ENCODE measurements around the gene EIF4G3.

The EIF4G3 gene

GRCh38 chr1:21037091-21037490 lies 139.6 kb downstream of the EIF4G3 start:
- Histone ChIP-seq H3K4me2 (ENCODE audit: low read length) (no peak overlapping the region), H3K4me1 (no peaks in the 10 kb centered on the region), H3K9ac (no peak overlapping the region), H3K36me3 (ENCODE audit: control insufficient read depth, insufficient read depth, low read length) (no peaks in the 10 kb centered on the region), H3K27ac (no peak overlapping the region), H3K4me3 (ENCODE audit: low read depth, low read length) (no peak overlapping the region), H3K27me3 (ENCODE audit: control insufficient read depth, insufficient read depth, low read length) (no peaks in the 10 kb centered on the region), H3K79me2 (peaks cover 14% of the 10 kb centered on the region), H2AFZ (no peak overlapping the region), H3K9me3 (ENCODE audit: control insufficient read depth, low read length) (no peaks in the 10 kb centered on the region)
- TF ChIP-seq, protein P1, sequence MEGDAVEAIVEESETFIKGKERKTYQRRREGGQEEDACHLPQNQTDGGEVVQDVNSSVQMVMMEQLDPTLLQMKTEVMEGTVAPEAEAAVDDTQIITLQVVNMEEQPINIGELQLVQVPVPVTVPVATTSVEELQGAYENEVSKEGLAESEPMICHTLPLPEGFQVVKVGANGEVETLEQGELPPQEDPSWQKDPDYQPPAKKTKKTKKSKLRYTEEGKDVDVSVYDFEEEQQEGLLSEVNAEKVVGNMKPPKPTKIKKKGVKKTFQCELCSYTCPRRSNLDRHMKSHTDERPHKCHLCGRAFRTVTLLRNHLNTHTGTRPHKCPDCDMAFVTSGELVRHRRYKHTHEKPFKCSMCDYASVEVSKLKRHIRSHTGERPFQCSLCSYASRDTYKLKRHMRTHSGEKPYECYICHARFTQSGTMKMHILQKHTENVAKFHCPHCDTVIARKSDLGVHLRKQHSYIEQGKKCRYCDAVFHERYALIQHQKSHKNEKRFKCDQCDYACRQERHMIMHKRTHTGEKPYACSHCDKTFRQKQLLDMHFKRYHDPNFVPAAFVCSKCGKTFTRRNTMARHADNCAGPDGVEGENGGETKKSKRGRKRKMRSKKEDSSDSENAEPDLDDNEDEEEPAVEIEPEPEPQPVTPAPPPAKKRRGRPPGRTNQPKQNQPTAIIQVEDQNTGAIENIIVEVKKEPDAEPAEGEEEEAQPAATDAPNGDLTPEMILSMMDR (IDR thresholded peaks at IDR 0.05) = no peak

GRCh38 chr1:21035794-21036193 lies 140.9 kb downstream of the EIF4G3 start:
- no peak overlapping the region for H3K4me3 ChIP-seq (ENCODE audit: low read depth, low read length)
- no peaks in the 10 kb centered on the region for H3K4me1 ChIP-seq
- H2AFZ ChIP-seq = no peak overlapping the region
- TF ChIP-seq, protein P1 (IDR thresholded peaks at IDR 0.05) = no peak
- H3K27ac ChIP-seq = no peak overlapping the region
- H3K4me2 ChIP-seq (ENCODE audit: low read length) = no peak overlapping the region
- H3K79me2 ChIP-seq = peaks cover 11% of the 10 kb centered on the region
- no peaks in the 10 kb centered on the region for H3K9me3 ChIP-seq (ENCODE audit: control insufficient read depth, low read length)
- H3K9ac ChIP-seq = no peak overlapping the region
- H3K36me3 ChIP-seq (ENCODE audit: control insufficient read depth, insufficient read depth, low read length) = no peaks in the 10 kb centered on the region
- no peaks in the 10 kb centered on the region for H3K27me3 ChIP-seq (ENCODE audit: control insufficient read depth, insufficient read depth, low read length)

- Histone ChIP-seq H2AFZ (no peak overlapping the region), H3K79me2 (peaks cover 8% of the 10 kb centered on the region), H3K27ac (no peak overlapping the region), H3K4me1 (no peaks in the 10 kb centered on the region), H3K9ac (no peak overlapping the region), H3K36me3 (ENCODE audit: control insufficient read depth, insufficient read depth, low read length) (no peaks in the 10 kb centered on the region), H3K9me3 (ENCODE audit: control insufficient read depth, low read length) (no peaks in the 10 kb centered on the region), H3K4me2 (ENCODE audit: low read length) (no peak overlapping the region), H3K27me3 (ENCODE audit: control insufficient read depth, insufficient read depth, low read length) (no peaks in the 10 kb centered on the region), H3K4me3 (ENCODE audit: low read depth, low read length) (no peak overlapping the region)
- TF ChIP-seq, protein P1 (IDR thresholded peaks at IDR 0.05) = no peak
These were observed 141.7 kb downstream of the EIF4G3 start for GRCh38 chr1:21034725-21035628.

- H3K79me2 ChIP-seq = peaks cover 5% of the 10 kb centered on the region
- H3K4me2 ChIP-seq (ENCODE audit: low read length) = no peak overlapping the region
- H3K27me3 ChIP-seq (ENCODE audit: control insufficient read depth, insufficient read depth, low read length) = no peaks in the 10 kb centered on the region
- TF ChIP-seq, protein P1 (IDR thresholded peaks at IDR 0.05) = no peak
- H3K9me3 ChIP-seq (ENCODE audit: control insufficient read depth, low read length) = no peaks in the 10 kb centered on the region
- H3K27ac ChIP-seq = no peak overlapping the region
- no peak overlapping the region for H2AFZ ChIP-seq
- no peaks in the 10 kb centered on the region for H3K4me1 ChIP-seq
- H3K36me3 ChIP-seq (ENCODE audit: control insufficient read depth, insufficient read depth, low read length) = no peaks in the 10 kb centered on the region
- no peak overlapping the region for H3K4me3 ChIP-seq (ENCODE audit: low read depth, low read length)
- no peak overlapping the region for H3K9ac ChIP-seq
These were observed 144.0 kb downstream of the EIF4G3 start for GRCh38 chr1:21032741-21033140.

- no peaks in the 10 kb centered on the region for H3K79me2 ChIP-seq
- H2AFZ ChIP-seq = no peak overlapping the region
- TF ChIP-seq, protein P1 (IDR thresholded peaks at IDR 0.05) = no peak
- no peaks in the 10 kb centered on the region for H3K27me3 ChIP-seq (ENCODE audit: control insufficient read depth, insufficient read depth, low read length)
- no peak overlapping the region for H3K4me2 ChIP-seq (ENCODE audit: low read length)
- no peak overlapping the region for H3K9ac ChIP-seq
- no peaks in the 10 kb centered on the region for H3K36me3 ChIP-seq (ENCODE audit: control insufficient read depth, insufficient read depth, low read length)
- no peak overlapping the region for H3K27ac ChIP-seq
- H3K9me3 ChIP-seq (ENCODE audit: control insufficient read depth, low read length) = no peaks in the 10 kb centered on the region
- no peaks in the 10 kb centered on the region for H3K4me1 ChIP-seq
- no peak overlapping the region for H3K4me3 ChIP-seq (ENCODE audit: low read depth, low read length)
These were observed 146.5 kb downstream of the EIF4G3 start for GRCh38 chr1:21030181-21030580.
